SJSA1 (cell line): ENCODE measurements around the gene PTPN18. TPM values are rescaled to one million over a fixed set of nuclear protein-coding genes. Genes with fewer than 3 reads are reported as not detected.
A peak's percentile ranks its signal among the peaks of the same experiment; 100 is the strongest.

ENCODE experiments used
- DNase-seq, 2 experiments: peaks; one replicate each; pipeline ENCODE4 v3.0.0-alpha.2; 2015 to 2020; ENCODE audit warnings: low spot score in 2 of 2, low read depth in 1 of 2
- H3K27ac ChIP-seq: fragments of 250-450 bp; sonication (Bioruptor Pico); 2 replicates; pipeline ENCODE4 v1.5.1; 2020; ENCODE audit warnings: mild to moderate bottlenecking, moderate library complexity
- H3K27me3 ChIP-seq: fragments of 250-450 bp; sonication (Bioruptor Pico); replicated peaks from 2 replicates; pipeline ENCODE4 v1.5.1; 2020; ENCODE audit warnings: mild to moderate bottlenecking, moderate library complexity
- H3K36me3 ChIP-seq: fragments of 250-450 bp; sonication (Bioruptor Pico); 2 replicates; pipeline ENCODE4 v1.5.1; 2020; ENCODE audit warnings: mild to moderate bottlenecking
- H3K4me1 ChIP-seq: fragments of 250-450 bp; sonication (Bioruptor Pico); replicated peaks from 2 replicates; pipeline ENCODE4 v1.6.1; 2021; ENCODE audit warnings: mild to moderate bottlenecking
- H3K4me3 ChIP-seq: fragments of 250-450 bp; sonication (Bioruptor Pico); 2 replicates; pipeline ENCODE4 v1.5.1; 2020; ENCODE audit warnings: mild to moderate bottlenecking
- H3K9me3 ChIP-seq: fragments of 250-450 bp; sonication (Bioruptor Pico); replicated peaks from 2 replicates; pipeline ENCODE4 v1.5.1; 2020; ENCODE audit warnings: mild to moderate bottlenecking
- total RNA-seq: library from RNA; depleted of rRNA; stranded (reverse); fragments of >200 nt; shearing (Covaris generic); gene quantifications from 2 replicates; pipeline ENCODE4 v1.2.3, GENCODE V29; 2014

PTPN18 gene
- total RNA-seq, 1 experiment from 2014 or later = 34.7 TPM

- Histone ChIP-seq H3K27ac (no peak overlapping the region), H3K27me3 (no peaks in the 10 kb centered on the region), H3K4me3 (no peak overlapping the region), H3K36me3 (peaks cover 55% of the 10 kb centered on the region), H3K4me1 (peaks cover 11% of the 10 kb centered on the region), H3K9me3 (no peaks in the 10 kb centered on the region)
- DNase-seq = no peak
Observed at GRCh38 chr2:130346041-130346740, 9.7 kb upstream of the PTPN18 start.

GRCh38 chr2:130346741-130347066 lies 9.2 kb upstream of the PTPN18 start:
- H3K9me3 ChIP-seq = no peaks in the 10 kb centered on the region
- no peak for DNase-seq
- no peak overlapping the region for H3K27ac ChIP-seq
- peaks cover 55% of the 10 kb centered on the region for H3K36me3 ChIP-seq
- H3K4me3 ChIP-seq = no peak overlapping the region
- peaks cover 8% of the 10 kb centered on the region for H3K4me1 ChIP-seq
- no peaks in the 10 kb centered on the region for H3K27me3 ChIP-seq

- peaks cover 8% of the 10 kb centered on the region for H3K4me1 ChIP-seq
- H3K27me3 ChIP-seq = no peaks in the 10 kb centered on the region
- no peak overlapping the region for H3K4me3 ChIP-seq
- DNase-seq = no peak
- H3K27ac ChIP-seq = no peak overlapping the region
- no peaks in the 10 kb centered on the region for H3K9me3 ChIP-seq
- peaks cover 55% of the 10 kb centered on the region for H3K36me3 ChIP-seq
Observed at GRCh38 chr2:130347220-130347925, 8.5 kb upstream of the PTPN18 start.

- DNase-seq = no peak
- H3K9me3 ChIP-seq = no peaks in the 10 kb centered on the region
- H3K4me1 ChIP-seq = no peaks in the 10 kb centered on the region
- H3K4me3 ChIP-seq = no peak overlapping the region
- H3K27ac ChIP-seq = no peak overlapping the region
- H3K36me3 ChIP-seq = peaks cover 48% of the 10 kb centered on the region
- no peaks in the 10 kb centered on the region for H3K27me3 ChIP-seq
Observed at GRCh38 chr2:130349174-130349573, 6.7 kb upstream of the PTPN18 start.

GRCh38 chr2:130351711-130352110 lies 4.1 kb upstream of the PTPN18 start:
- Histone ChIP-seq H3K9me3 (0 out of 2 replicates have a peak, but pooled peaks cover 3% of the 10 kb centered on the region), H3K4me1 (peaks cover 20% of the 10 kb centered on the region), H3K27me3 (no peaks in the 10 kb centered on the region), H3K36me3 (peaks cover 26% of the 10 kb centered on the region), H3K27ac (no peak overlapping the region), H3K4me3 (no peak overlapping the region)
- no peak for DNase-seq

- H3K4me1 ChIP-seq = peaks cover 23% of the 10 kb centered on the region
- no peak overlapping the region for H3K27ac ChIP-seq
- H3K36me3 ChIP-seq = peaks cover 21% of the 10 kb centered on the region
- no peak overlapping the region for H3K4me3 ChIP-seq
- no peaks in the 10 kb centered on the region for H3K27me3 ChIP-seq
- DNase-seq = no peak
- 0 out of 2 replicates have a peak, but pooled peaks cover 3% of the 10 kb centered on the region for H3K9me3 ChIP-seq
Observed at GRCh38 chr2:130352237-130352636, 3.6 kb upstream of the PTPN18 start.

GRCh38 chr2:130353291-130354138 lies 2.3 kb upstream of the PTPN18 start:
- no peak for DNase-seq
- peaks cover 23% of the 10 kb centered on the region for H3K4me1 ChIP-seq
- no peaks in the 10 kb centered on the region for H3K27me3 ChIP-seq
- H3K4me3 ChIP-seq = no peak overlapping the region
- H3K27ac ChIP-seq = no peak overlapping the region
- H3K9me3 ChIP-seq = 0 out of 2 replicates have a peak, but pooled peaks cover 3% of the 10 kb centered on the region
- peaks cover 8% of the 10 kb centered on the region for H3K36me3 ChIP-seq

- no peak for DNase-seq
- Histone ChIP-seq H3K9me3 (0 out of 2 replicates have a peak, but pooled peaks cover 3% of the 10 kb centered on the region), H3K27me3 (no peaks in the 10 kb centered on the region), H3K4me3 (no peak overlapping the region), H3K27ac (no peak overlapping the region), H3K36me3 (peaks cover 5% of the 10 kb centered on the region), H3K4me1 (peaks cover 23% of the 10 kb centered on the region)
Observed at GRCh38 chr2:130354139-130354428, 1.8 kb upstream of the PTPN18 start.

- Histone ChIP-seq H3K9me3 (0 out of 2 replicates have a peak, but pooled peaks cover 3% of the 10 kb centered on the region), H3K27ac (0 out of 2 replicates have a peak overlapping the region, but pooled peaks have one; percentile 19), H3K27me3 (no peaks in the 10 kb centered on the region), H3K4me1 (peaks cover 23% of the 10 kb centered on the region), H3K4me3 (peak overlapping the region; percentile 83), H3K36me3 (peaks cover 4% of the 10 kb centered on the region; the same call in 1 of the 2 replicates)
- no peak for DNase-seq
Observed at GRCh38 chr2:130355172-130355577, 681 bp upstream of the PTPN18 start.

- H3K4me1 ChIP-seq = peaks cover 23% of the 10 kb centered on the region
- peaks cover 4% of the 10 kb centered on the region; the same call in 1 of the 2 replicates for H3K36me3 ChIP-seq
- DNase-seq = no peak
- H3K4me3 ChIP-seq = no peak overlapping the region
- 0 out of 2 replicates have a peak, but pooled peaks cover 3% of the 10 kb centered on the region for H3K9me3 ChIP-seq
- no peak overlapping the region for H3K27ac ChIP-seq
- no peaks in the 10 kb centered on the region for H3K27me3 ChIP-seq
Observed at GRCh38 chr2:130357864-130358263, 2.0 kb downstream of the PTPN18 start.

- Histone ChIP-seq H3K27ac (no peak overlapping the region), H3K27me3 (no peaks in the 10 kb centered on the region), H3K36me3 (peaks cover 4% of the 10 kb centered on the region; the same call in 1 of the 2 replicates), H3K4me3 (no peak overlapping the region), H3K9me3 (0 out of 2 replicates have a peak, but pooled peaks cover 3% of the 10 kb centered on the region), H3K4me1 (peaks cover 23% of the 10 kb centered on the region)
- DNase-seq = no peak
Observed at GRCh38 chr2:130358420-130359350, 2.8 kb downstream of the PTPN18 start.

- no peak for DNase-seq
- Histone ChIP-seq H3K27me3 (no peaks in the 10 kb centered on the region), H3K27ac (no peak overlapping the region), H3K9me3 (0 out of 2 replicates have a peak, but pooled peaks cover 3% of the 10 kb centered on the region), H3K4me1 (peaks cover 23% of the 10 kb centered on the region), H3K4me3 (no peak overlapping the region), H3K36me3 (peaks cover 4% of the 10 kb centered on the region; the same call in 1 of the 2 replicates)
Observed at GRCh38 chr2:130359466-130359865, 3.6 kb downstream of the PTPN18 start.

- Histone ChIP-seq H3K27me3 (no peaks in the 10 kb centered on the region), H3K27ac (no peak overlapping the region), H3K4me1 (peaks cover 8% of the 10 kb centered on the region)
Observed at GRCh38 chr2:130363479-130363878, 7.6 kb downstream of the PTPN18 start.

More at GRCh38 chr2:130363479-130363878, 7.6 kb downstream of the PTPN18 start:
- no peaks in the 10 kb centered on the region for H3K36me3 ChIP-seq
- no peak overlapping the region for H3K4me3 ChIP-seq
- H3K9me3 ChIP-seq = no peaks in the 10 kb centered on the region
- DNase-seq = no peak
